A549 (cell line): ENCODE measurements around the gene MAML2. TPM values are rescaled to one million over a fixed set of nuclear protein-coding genes. Genes with fewer than 3 reads are reported as not detected.

Experiments used
- ATAC-seq, 2 experiments: fragments of 200-7000 bp in 1 of 2; fragments of >200 bp in 1 of 2; cut with Nextera tagmentation in 1 of 2; cut with Tn5 transposase in 1 of 2; 3 replicates each; pipeline versions ENCODE4 v1.8.0 to v1.9.1; 2018 to 2020; ENCODE audit warnings: mild to moderate bottlenecking in 1 of 2, moderate library complexity in 1 of 2
- CTCF ChIA-PET: fragments of 300-600 bp; sonication (Branson Sonifier 250); formaldehyde crosslinking; extraction: SDS; loops from one replicate; lab custom pipeline; 2021; ENCODE audit warnings: antibody characterized with exemption, inconsistent platforms; lab: Yijun Ruan, JAX
- POLR2A ChIA-PET: fragments of 350-600 bp; formaldehyde crosslinking; extraction: SDS; loops from one replicate; lab custom pipeline; 2021; ENCODE audit warnings: antibody characterized with exemption, inconsistent platforms; lab: Yijun Ruan, JAX
- DNase-seq, 2 experiments: peaks; one replicate each; pipeline versions ENCODE4 v3.0.0 to v3.0.0-alpha.2; 2011 to 2016; ENCODE audit warnings: low read depth in 1 of 2, low spot score in 1 of 2
- FAIRE-seq: peaks from 2 replicates; lab custom pipeline; 2011; peaks lifted over from hg19 to GRCh38; lab: Jason Lieb, UNC
- H3K27ac ChIP-seq, 2 experiments: fragments of >200 bp; sonication (Bioruptor Twin); formaldehyde crosslinking; 3 replicates each; pipeline ENCODE4 v1.5.1; 2016 to 2017
- H3K4me1 ChIP-seq: fragments of >200 bp; sonication (Bioruptor Twin); formaldehyde crosslinking; 3 replicates; pipeline ENCODE4 v1.6.1; 2016
- H3K4me2 ChIP-seq: fragments of >200 bp; sonication (Bioruptor Twin); formaldehyde crosslinking; 3 replicates; pipeline ENCODE4 v1.6.1; 2016
- H3K4me3 ChIP-seq: fragments of >200 bp; sonication (Bioruptor Twin); formaldehyde crosslinking; 3 replicates; pipeline ENCODE4 v1.5.1; 2016
- H3K9me3 ChIP-seq: fragments of >200 bp; sonication (Bioruptor Twin); formaldehyde crosslinking; 3 replicates; pipeline ENCODE4 v1.6.1; 2016
- CBX2 ChIP-seq: fragments of 200-600 bp; sonication (generic); IDR thresholded peaks from 2 replicates; pipeline ENCODE4 v1.6.1; 2016; ENCODE audit warnings: low read depth, mild to moderate bottlenecking, borderline replicate concordance
- CBX8 ChIP-seq: fragments of 200-600 bp; sonication (generic); IDR thresholded peaks from 2 replicates; pipeline ENCODE4 v1.6.1; 2016
- CHD4 ChIP-seq: fragments of 200-600 bp; sonication (generic); IDR thresholded peaks from 2 replicates; pipeline ENCODE4 v1.6.1; 2016; ENCODE audit warnings: antibody characterized with exemption, mild to moderate bottlenecking, borderline replicate concordance
- EHF ChIP-seq: fragments of 250-450 bp; sonication (Bioruptor Pico); IDR thresholded peaks from 2 replicates; pipeline ENCODE4 v1.5.0; 2020; ENCODE audit warnings: mild to moderate bottlenecking
- EHMT2 ChIP-seq: fragments of 200-600 bp; sonication (generic); IDR thresholded peaks from 2 replicates; pipeline ENCODE4 v1.6.1; 2016; ENCODE audit warnings: antibody characterized with exemption, low read depth, mild to moderate bottlenecking, moderate library complexity
- GATA3 ChIP-seq: IDR thresholded peaks from 2 replicates; pipeline ENCODE4 v1.6.1; 2012; ENCODE audit warnings: borderline replicate concordance
- HOXA7 ChIP-seq: fragments of 250-450 bp; sonication (Bioruptor Pico); IDR thresholded peaks from 2 replicates; pipeline ENCODE4 v1.5.0; 2020; ENCODE audit warnings: mild to moderate bottlenecking, moderate library complexity
- JUN ChIP-seq, 2 experiments: fragments of >200 bp; sonication (Bioruptor Twin); formaldehyde crosslinking; IDR thresholded peaks; 2 replicates in 1 of 2; 3 replicates in 1 of 2; pipeline ENCODE4 v1.6.1; 2016 to 2017
- KDM1A ChIP-seq: fragments of 200-600 bp; sonication (generic); IDR thresholded peaks from 2 replicates; pipeline ENCODE4 v1.6.1; 2016; ENCODE audit warnings: low read depth, mild to moderate bottlenecking
- KDM5A ChIP-seq: fragments of 200-600 bp; sonication (generic); IDR thresholded peaks from 2 replicates; pipeline ENCODE4 v1.6.1; 2016; ENCODE audit warnings: antibody characterized with exemption, mild to moderate bottlenecking
- MAX ChIP-seq: IDR thresholded peaks from 2 replicates; pipeline ENCODE4 v1.6.1; 2012
- NPAS2 ChIP-seq: fragments of 250-450 bp; sonication (Bioruptor Pico); IDR thresholded peaks from 2 replicates; pipeline ENCODE4 v1.8.0; 2022; ENCODE audit warnings: mild to moderate bottlenecking, moderate library complexity, borderline replicate concordance
- POLR2AphosphoS2 ChIP-seq: conservative IDR thresholded peaks from 2 replicates; pipeline ENCODE4 v1.6.1; 2012; ENCODE audit warnings: low read length, improper control_type of control experiment, inconsistent platforms
- RCOR1 ChIP-seq: fragments of 150-350 bp; IDR thresholded peaks from 2 replicates; pipeline ENCODE4 v1.6.1; 2014; ENCODE audit warnings: antibody characterized with exemption, low read length, low read depth
- RFX5 ChIP-seq: fragments of 450-650 bp; IDR thresholded peaks from 2 replicates; pipeline ENCODE4 v1.7.1; 2014; ENCODE audit warnings: antibody characterized with exemption, mild to moderate bottlenecking, moderate library complexity
- ZC3H11A ChIP-seq: fragments of 450-650 bp; IDR thresholded peaks from 2 replicates; pipeline ENCODE4 v1.6.1; 2014; ENCODE audit warnings: antibody characterized with exemption, mild to moderate bottlenecking
- ZFP36 ChIP-seq: fragments of 450-650 bp; IDR thresholded peaks from 2 replicates; pipeline ENCODE4 v1.6.1; 2014; ENCODE audit warnings: borderline replicate concordance; ENCODE audit not compliant: partially characterized antibody
- ZNF302 ChIP-seq: fragments of 250-450 bp; sonication (Bioruptor Pico); IDR thresholded peaks from 2 replicates; pipeline ENCODE4 v1.9.0; 2021; ENCODE audit warnings: inconsistent platforms, mild to moderate bottlenecking, moderate library complexity
- WGBS: methylation state at CpG from one replicate; pipeline ENCODE4 v1.1.6; 2017; ENCODE audit errors: missing lambda C conversion rate; 5-methylcytosine and 5-hydroxymethylcytosine counted together
- polyA plus RNA-seq, 4 experiments: library from polyadenylated mRNA; depleted of rRNA in 3 of 4; stranded (reverse); fragments of >200 nt; fragmentation: RNase III in 1 of 4; extraction: RNeasy Plus Mini Kit Qiagen cat#74134 plus additional on column Dnase treatment in 1 of 4; gene quantifications; 2 replicates in 3 of 4; 3 replicates in 1 of 4; pipeline ENCODE4 v1.2.3, GENCODE V29; 2011 to 2017
- TF ChIP-seq, protein P1 (sequence below): fragments of >200 bp; sonication (Bioruptor Twin); formaldehyde crosslinking; IDR thresholded peaks from 3 replicates; pipeline ENCODE4 v1.5.1; 2016
- TF ChIP-seq, protein P2 (sequence below): fragments of 250-450 bp; sonication (Bioruptor Pico); IDR thresholded peaks from 2 replicates; pipeline ENCODE4 v1.5.0; 2021; ENCODE audit warnings: mild to moderate bottlenecking, moderate library complexity, borderline replicate concordance

Gene MAML2
- polyA plus RNA-seq, 2 of the 4 experiments (the other 2 are of a cell fraction), result 1.5 to 2.5 TPM

- ATAC-seq (no peak), FAIRE-seq (no peak), DNase-seq (no peak)
- ChIA-PET POLR2A (no interaction called here), CTCF (interaction anchor here (2.3 kb wide), 1 partner anchor 258 kb away, joined by 5 read pairs; the partner anchor contains the start of gene MAML2)
- Histone ChIP-seq H3K4me1 (no peaks in the 10 kb centered on the region), H3K27ac (no peak overlapping the region), H3K9me3 (no peaks in the 10 kb centered on the region), H3K4me2 (no peak overlapping the region), H3K4me3 (no peak overlapping the region)
- 86% methylated on average over 1 of the region's 1 CpG for WGBS
- TF ChIP-seq ZNF302 (CRISPR knock-in tag), result no peak
- TF ChIP-seq JUN (IDR thresholded peaks at IDR 0.05), result no peak
- no peak for TF ChIP-seq EHF (CRISPR knock-in tag)
These were observed 257.6 kb downstream of the MAML2 start for GRCh38 chr11:96085319-96085930.

DNA sequence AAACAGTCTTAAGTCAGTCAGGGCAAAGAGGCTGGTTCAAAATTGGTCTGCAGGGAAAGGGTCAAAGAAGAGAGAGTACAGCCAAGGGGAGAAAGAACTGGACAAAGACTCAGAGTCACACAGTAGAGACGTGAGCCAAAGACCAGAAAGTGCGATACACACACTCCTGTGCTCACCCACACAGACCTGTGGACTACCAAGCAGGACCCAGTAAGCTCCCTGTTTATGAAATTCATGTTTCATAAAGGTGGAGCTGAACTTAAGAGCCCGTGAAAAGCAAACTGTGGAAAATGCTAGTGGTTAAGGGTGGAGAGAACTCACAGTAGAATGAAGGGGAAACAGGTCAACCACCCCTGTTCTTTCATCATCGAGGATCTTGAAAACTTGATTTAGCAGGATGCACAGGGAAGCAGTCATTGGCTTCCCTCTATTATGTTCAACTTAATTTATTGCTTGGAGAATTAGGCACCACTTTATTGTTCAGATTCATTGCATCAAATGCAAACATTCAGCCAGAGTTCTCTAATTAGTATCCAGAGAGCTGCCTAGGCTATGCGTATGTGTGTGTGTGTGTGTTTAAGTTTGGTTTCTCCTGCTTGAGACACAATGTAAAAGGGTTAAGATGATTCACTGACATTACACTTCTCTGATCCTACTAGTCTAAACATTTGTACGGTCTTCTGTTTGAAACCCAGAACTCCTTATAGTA is 258.2 kb downstream of the MAML2 start:
- Histone ChIP-seq H3K27ac (no peak overlapping the region), H3K4me3 (no peak overlapping the region), H3K4me1 (no peaks in the 10 kb centered on the region), H3K4me2 (no peak overlapping the region), H3K9me3 (no peaks in the 10 kb centered on the region)
- FAIRE-seq (no peak), ATAC-seq (no peak), DNase-seq (no peak)
- WGBS, result 75% methylated on average over 6 of the region's 6 CpGs
- ChIA-PET CTCF (interaction anchor here (2.3 kb wide), 1 partner anchor 258 kb away, joined by 5 read pairs; the partner anchor contains the start of gene MAML2), POLR2A (no interaction called here)
- TF ChIP-seq POLR2AphosphoS2, result no peak
- no peak for TF ChIP-seq KDM1A
- no peak for TF ChIP-seq RCOR1
- TF ChIP-seq NPAS2 (CRISPR knock-in tag), result no peak
- no peak for TF ChIP-seq KDM5A
- TF ChIP-seq ZFP36, result no peak
- TF ChIP-seq GATA3, result no peak
- no peak for TF ChIP-seq CBX8
- TF ChIP-seq MAX, result no peak
- TF ChIP-seq JUN (IDR thresholded peaks at IDR 0.05), result no peak
- TF ChIP-seq EHF (CRISPR knock-in tag), result no peak
- TF ChIP-seq, protein P1, sequence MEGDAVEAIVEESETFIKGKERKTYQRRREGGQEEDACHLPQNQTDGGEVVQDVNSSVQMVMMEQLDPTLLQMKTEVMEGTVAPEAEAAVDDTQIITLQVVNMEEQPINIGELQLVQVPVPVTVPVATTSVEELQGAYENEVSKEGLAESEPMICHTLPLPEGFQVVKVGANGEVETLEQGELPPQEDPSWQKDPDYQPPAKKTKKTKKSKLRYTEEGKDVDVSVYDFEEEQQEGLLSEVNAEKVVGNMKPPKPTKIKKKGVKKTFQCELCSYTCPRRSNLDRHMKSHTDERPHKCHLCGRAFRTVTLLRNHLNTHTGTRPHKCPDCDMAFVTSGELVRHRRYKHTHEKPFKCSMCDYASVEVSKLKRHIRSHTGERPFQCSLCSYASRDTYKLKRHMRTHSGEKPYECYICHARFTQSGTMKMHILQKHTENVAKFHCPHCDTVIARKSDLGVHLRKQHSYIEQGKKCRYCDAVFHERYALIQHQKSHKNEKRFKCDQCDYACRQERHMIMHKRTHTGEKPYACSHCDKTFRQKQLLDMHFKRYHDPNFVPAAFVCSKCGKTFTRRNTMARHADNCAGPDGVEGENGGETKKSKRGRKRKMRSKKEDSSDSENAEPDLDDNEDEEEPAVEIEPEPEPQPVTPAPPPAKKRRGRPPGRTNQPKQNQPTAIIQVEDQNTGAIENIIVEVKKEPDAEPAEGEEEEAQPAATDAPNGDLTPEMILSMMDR, result no peak
- TF ChIP-seq, protein P2, sequence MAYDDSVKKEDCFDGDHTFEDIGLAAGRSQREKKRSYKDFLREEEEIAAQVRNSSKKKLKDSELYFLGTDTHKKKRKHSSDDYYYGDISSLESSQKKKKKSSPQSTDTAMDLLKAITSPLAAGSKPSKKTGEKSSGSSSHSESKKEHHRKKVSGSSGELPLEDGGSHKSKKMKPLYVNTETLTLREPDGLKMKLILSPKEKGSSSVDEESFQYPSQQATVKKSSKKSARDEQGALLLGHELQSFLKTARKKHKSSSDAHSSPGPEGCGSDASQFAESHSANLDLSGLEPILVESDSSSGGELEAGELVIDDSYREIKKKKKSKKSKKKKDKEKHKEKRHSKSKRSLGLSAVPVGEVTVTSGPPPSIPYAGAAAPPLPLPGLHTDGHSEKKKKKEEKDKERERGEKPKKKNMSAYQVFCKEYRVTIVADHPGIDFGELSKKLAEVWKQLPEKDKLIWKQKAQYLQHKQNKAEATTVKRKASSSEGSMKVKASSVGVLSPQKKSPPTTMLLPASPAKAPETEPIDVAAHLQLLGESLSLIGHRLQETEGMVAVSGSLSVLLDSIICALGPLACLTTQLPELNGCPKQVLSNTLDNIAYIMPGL (CRISPR knock-in tag), result no peak
- no peak for TF ChIP-seq RFX5
- TF ChIP-seq EHMT2, result no peak
- no peak for TF ChIP-seq ZC3H11A
- no peak for TF ChIP-seq HOXA7 (CRISPR knock-in tag)
- TF ChIP-seq CHD4, result no peak
- TF ChIP-seq CBX2, result no peak
